HUDEP-2 (cell line): ENCODE data around the gene ADGRG4.

Experiments
- DNase-seq, 76 experiments: peaks; one replicate each; lab custom pipeline; 2025; ENCODE audit not compliant: unreplicated experiment in 76 of 76; lab: John Stamatoyannopoulos, UW

Gene ADGRG4

GRCh38 chrX:136453114-136453513 is 152.4 kb downstream of the ADGRG4 start:
- no peak for DNase-seq

GRCh38 chrX:136453771-136454170 is 153.0 kb downstream of the ADGRG4 start:
- DNase-seq: no peak

GRCh38 chrX:136456133-136456532 is 155.4 kb downstream of the ADGRG4 start:
- DNase-seq: no peak

- no peak for DNase-seq
Measured at GRCh38 chrX:136457303-136457917, 156.6 kb downstream of the ADGRG4 start.

- no peak for DNase-seq
Measured at GRCh38 chrX:136464589-136464988, 163.8 kb downstream of the ADGRG4 start.
